Measurements from ENCODE around the gene PDXP. TPM values are rescaled to one million over a fixed set of nuclear protein-coding genes. Genes with fewer than 3 reads are reported as not detected.

PDXP gene
- total and polyA plus RNA-seq, 5 donors from 2014 or later = 1.1 to 5.8 (median 2.0) TPM

DNA sequence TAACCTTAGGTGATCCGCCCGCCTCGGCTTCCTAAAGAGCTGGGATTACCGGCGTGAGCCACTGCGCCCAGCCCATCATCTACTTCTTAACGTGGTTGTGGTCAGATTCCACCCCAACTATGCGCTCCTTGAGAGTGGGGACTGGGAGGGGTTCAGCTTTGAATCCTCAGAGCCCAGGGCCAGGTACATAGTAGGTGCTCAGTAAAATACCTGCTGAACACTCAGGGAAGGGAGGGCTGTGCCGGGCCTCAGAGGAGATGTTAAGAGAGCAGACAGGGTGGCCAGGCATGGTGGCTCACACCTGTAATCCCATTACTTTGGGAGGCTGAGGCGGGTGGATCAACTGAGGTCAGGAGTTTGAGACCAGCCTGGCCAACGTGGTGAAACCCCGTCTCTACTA, 15.7 kb downstream of the PDXP start:
- Mint-ChIP-seq H3K27ac (peak overlapping the region; percentile 90 to 97 (median 95)), H3K36me3 (no peaks in the 10 kb centered on the region), H3K27me3 (no peaks in the 10 kb centered on the region), H3K9me3 (no peaks in the 10 kb centered on the region), H3K4me3 (peak overlapping the region; percentile 67 to 92 (median 85)), H3K4me1 (peaks cover 0 to 65% (median 24%) of the 10 kb centered on the region in 4 donors)
- H3K9me3 ChIP-seq (ENCODE audit: control insufficient read depth in 2 of 2, low read length in 2 of 2) = no peaks in the 10 kb centered on the region
- H3K36me3 ChIP-seq (ENCODE audit: control insufficient read depth, insufficient read depth, low read length) = no peaks in the 10 kb centered on the region
- H3K27me3 ChIP-seq (ENCODE audit: control insufficient read depth, insufficient read depth, low read length) = no peaks in the 10 kb centered on the region
- peaks cover 60% of the 10 kb centered on the region for H3K4me1 ChIP-seq (ENCODE audit: control insufficient read depth, insufficient read depth, low read length, poor library complexity, severe bottlenecking)
- H3K4me3 ChIP-seq (ENCODE audit: low read depth, low read length) = no peak overlapping the region
- peak overlapping the region; percentile 51 for H3K27ac ChIP-seq (ENCODE audit: insufficient read depth, low read length, poor library complexity, severe bottlenecking)
- no peak for DNase-seq
- no peak for ATAC-seq (ENCODE audit: low read depth in 2 of 2)

DNA sequence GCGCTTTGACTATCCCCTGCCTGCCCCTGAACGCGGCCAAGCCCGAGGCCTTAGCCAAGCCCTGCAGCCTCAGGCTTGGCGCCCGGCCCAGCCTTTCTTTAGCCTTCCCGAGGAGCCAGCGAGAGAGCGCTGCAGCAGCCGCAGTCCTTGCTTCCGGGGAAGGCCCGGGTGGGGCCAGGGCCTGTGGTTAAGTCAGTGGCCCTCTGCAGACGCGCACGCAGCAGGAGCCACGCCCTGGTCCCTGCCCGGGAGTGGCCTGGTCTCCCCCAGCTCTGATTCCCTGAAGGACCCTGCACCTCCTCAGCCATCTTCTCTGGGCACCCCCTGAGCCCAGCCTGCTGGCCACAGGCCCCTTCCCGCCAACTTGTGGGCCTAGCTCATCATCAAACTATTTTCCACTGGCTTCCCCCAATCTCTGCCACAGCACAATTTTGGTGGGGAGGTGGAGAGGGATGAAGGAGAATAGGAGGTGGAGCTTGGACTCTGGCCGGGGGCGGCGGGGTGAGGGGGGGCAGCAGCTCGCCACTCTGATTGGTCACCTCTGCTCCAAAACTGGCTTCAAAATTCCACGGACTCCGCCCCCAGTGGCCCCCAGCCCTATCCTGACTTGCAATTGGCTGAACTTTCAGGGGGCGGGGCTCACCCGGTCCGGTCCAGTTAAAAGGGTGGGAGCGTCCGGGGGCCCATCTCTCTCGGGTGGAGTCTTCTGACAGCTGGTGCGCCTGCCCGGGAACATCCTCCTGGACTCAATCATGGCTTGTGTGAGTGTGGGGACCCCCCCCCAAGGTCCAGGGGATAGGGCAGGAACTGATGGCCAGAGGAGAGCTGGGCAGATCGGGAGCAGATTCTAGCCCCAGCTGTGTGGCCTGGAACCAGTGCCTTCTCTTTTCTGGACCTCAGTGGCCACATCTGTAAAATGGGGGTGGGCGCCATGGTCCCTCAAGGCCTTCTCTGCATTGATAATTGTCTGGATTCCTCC, 16.7 kb downstream of the PDXP start, which contains the start of gene LGALS1:
LGALS1 (plus strand) TSS at position 686 of the 979 bp plus-strand sequence; CDS start at position 753, 67 bp downstream.
- Mint-ChIP-seq H3K36me3 (no peaks in the 10 kb centered on the region), H3K9me3 (no peaks in the 10 kb centered on the region), H3K27ac (peak within 1 kb of the TSS; percentile 97 to 100 (median 97)), H3K4me1 (peaks cover 0 to 68% (median 23%) of the 10 kb centered on the region in 4 donors), H3K4me3 (peak within 1 kb of the TSS; percentile 90 to 97 (median 94)), H3K27me3 (no peaks in the 10 kb centered on the region)
- peak within 1 kb of the TSS; percentile 97 for H3K27ac ChIP-seq (ENCODE audit: insufficient read depth, low read length, poor library complexity, severe bottlenecking)
- no peaks in the 10 kb centered on the region for H3K9me3 ChIP-seq (ENCODE audit: control insufficient read depth in 2 of 2, low read length in 2 of 2)
- peak; percentile 23 to 25 for ATAC-seq (ENCODE audit: low read depth in 2 of 2)
- peaks cover 60% of the 10 kb centered on the region for H3K4me1 ChIP-seq (ENCODE audit: control insufficient read depth, insufficient read depth, low read length, poor library complexity, severe bottlenecking)
- H3K36me3 ChIP-seq (ENCODE audit: control insufficient read depth, insufficient read depth, low read length) = no peaks in the 10 kb centered on the region
- H3K4me3 ChIP-seq (ENCODE audit: low read depth, low read length) = peak within 1 kb of the TSS; percentile 94
- peak; percentile 56 to 89 (median 56) for DNase-seq
- no peaks in the 10 kb centered on the region for H3K27me3 ChIP-seq (ENCODE audit: control insufficient read depth, insufficient read depth, low read length)

- no peaks in the 10 kb centered on the region for H3K36me3 Mint-ChIP-seq
- H3K27ac ChIP-seq (ENCODE audit: insufficient read depth, low read length, poor library complexity, severe bottlenecking) = peak overlapping the region; percentile 97
- H3K4me1 Mint-ChIP-seq = peaks cover 0 to 66% (median 26%) of the 10 kb centered on the region in 4 donors
- H3K9me3 ChIP-seq (ENCODE audit: control insufficient read depth in 2 of 2, low read length in 2 of 2) = no peaks in the 10 kb centered on the region
- H3K27ac Mint-ChIP-seq = peak overlapping the region; percentile 97 to 100 (median 97)
- H3K4me3 ChIP-seq (ENCODE audit: low read depth, low read length) = peak overlapping the region; percentile 94
- peak in 2 of 3 donors; percentile 27 to 34 for DNase-seq
- peak overlapping the region; percentile 90 to 97 (median 94) for H3K4me3 Mint-ChIP-seq
- ATAC-seq (ENCODE audit: low read depth in 2 of 2) = no peak
- no peaks in the 10 kb centered on the region for H3K9me3 Mint-ChIP-seq
- H3K27me3 ChIP-seq (ENCODE audit: control insufficient read depth, insufficient read depth, low read length) = no peaks in the 10 kb centered on the region
- peaks cover 62% of the 10 kb centered on the region for H3K4me1 ChIP-seq (ENCODE audit: control insufficient read depth, insufficient read depth, low read length, poor library complexity, severe bottlenecking)
- no peaks in the 10 kb centered on the region for H3K27me3 Mint-ChIP-seq
- H3K36me3 ChIP-seq (ENCODE audit: control insufficient read depth, insufficient read depth, low read length) = no peaks in the 10 kb centered on the region
Measured at GRCh38 chr22:37675930-37676735, 17.6 kb downstream of the PDXP start.

DNA sequence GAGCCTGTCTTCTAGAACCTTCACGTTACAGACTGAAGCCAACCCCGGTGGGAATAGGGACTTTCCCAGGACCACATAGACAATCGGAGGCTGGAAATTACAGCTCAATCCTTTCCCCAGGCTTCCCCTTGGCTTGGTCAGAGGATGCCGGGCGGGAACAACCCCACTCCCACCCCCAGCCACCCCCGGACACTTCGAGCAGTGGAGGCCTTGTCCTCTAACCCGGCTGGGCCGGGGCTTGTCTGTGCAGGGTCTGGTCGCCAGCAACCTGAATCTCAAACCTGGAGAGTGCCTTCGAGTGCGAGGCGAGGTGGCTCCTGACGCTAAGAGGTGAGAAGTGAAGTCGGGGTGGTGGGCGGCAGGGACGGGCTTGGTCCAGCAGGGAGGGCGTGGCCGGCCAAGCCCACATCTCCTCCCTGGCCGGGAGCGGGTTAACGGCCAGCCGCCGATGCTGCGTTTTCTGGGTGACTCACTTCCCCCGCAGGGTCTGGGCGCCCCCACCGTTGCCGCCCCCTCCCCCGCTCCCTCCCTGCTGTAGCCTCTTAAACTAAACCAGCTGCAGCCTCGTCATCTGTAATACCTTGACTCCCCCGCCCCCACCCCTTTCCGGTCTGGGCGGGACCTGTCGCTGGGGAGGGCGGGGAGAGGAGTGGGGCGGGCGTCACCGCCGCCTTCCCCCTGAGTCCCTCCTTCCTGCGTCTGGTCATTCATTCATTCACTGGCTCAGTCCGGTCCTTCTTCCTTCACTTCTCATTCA, 18.4 kb downstream of the PDXP start:
- H3K36me3 ChIP-seq (ENCODE audit: control insufficient read depth, insufficient read depth, low read length) = no peaks in the 10 kb centered on the region
- H3K27ac ChIP-seq (ENCODE audit: insufficient read depth, low read length, poor library complexity, severe bottlenecking) = peak overlapping the region; percentile 97
- H3K9me3 ChIP-seq (ENCODE audit: control insufficient read depth in 2 of 2, low read length in 2 of 2) = no peaks in the 10 kb centered on the region
- no peaks in the 10 kb centered on the region for H3K36me3 Mint-ChIP-seq
- no peaks in the 10 kb centered on the region for H3K9me3 Mint-ChIP-seq
- peaks cover 0 to 66% (median 28%) of the 10 kb centered on the region in 4 donors for H3K4me1 Mint-ChIP-seq
- H3K27me3 Mint-ChIP-seq = no peaks in the 10 kb centered on the region
- H3K27ac Mint-ChIP-seq = peak overlapping the region; percentile 97 to 100 (median 97)
- H3K4me3 Mint-ChIP-seq = peak overlapping the region; percentile 90 to 97 (median 94)
- peaks cover 69% of the 10 kb centered on the region for H3K4me1 ChIP-seq (ENCODE audit: control insufficient read depth, insufficient read depth, low read length, poor library complexity, severe bottlenecking)
- peak; percentile 89 to 96 (median 94) for DNase-seq
- no peaks in the 10 kb centered on the region for H3K27me3 ChIP-seq (ENCODE audit: control insufficient read depth, insufficient read depth, low read length)
- ATAC-seq (ENCODE audit: low read depth in 2 of 2) = peak; percentile 89 to 90
- H3K4me3 ChIP-seq (ENCODE audit: low read depth, low read length) = peak overlapping the region; percentile 94

DNA sequence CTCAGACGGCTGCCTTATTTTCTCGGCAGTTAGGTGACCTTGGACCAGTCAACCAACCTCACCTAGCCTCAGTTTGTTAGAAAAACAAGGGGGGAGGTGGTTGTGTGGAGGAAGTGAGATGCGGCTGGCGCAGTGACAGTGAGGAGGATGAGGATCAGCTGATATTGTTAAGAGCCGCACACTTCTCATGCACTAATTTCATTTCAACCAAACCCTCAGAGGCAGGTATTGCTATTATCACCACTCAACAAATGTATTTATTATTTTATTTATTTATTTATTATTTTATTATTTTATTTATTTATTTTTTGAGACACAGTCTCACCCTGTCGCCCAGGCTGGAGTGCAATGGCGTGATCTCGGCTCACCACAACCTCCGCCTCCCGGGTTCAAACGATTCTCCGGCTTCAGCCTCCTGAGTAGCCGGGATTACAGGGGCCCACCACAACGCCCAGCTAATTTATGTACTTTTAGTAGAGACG, 19.0 kb downstream of the PDXP start:
- H3K36me3 ChIP-seq (ENCODE audit: control insufficient read depth, insufficient read depth, low read length) = no peaks in the 10 kb centered on the region
- Mint-ChIP-seq H3K27me3 (no peaks in the 10 kb centered on the region), H3K4me3 (peak overlapping the region; percentile 90 to 97 (median 94)), H3K36me3 (no peaks in the 10 kb centered on the region), H3K27ac (peak overlapping the region; percentile 97 to 100 (median 97)), H3K4me1 (peaks cover 0 to 60% (median 22%) of the 10 kb centered on the region in 4 donors), H3K9me3 (no peaks in the 10 kb centered on the region)
- ATAC-seq (ENCODE audit: low read depth in 2 of 2) (peak; percentile 54 to 61), DNase-seq (no peak)
- H3K4me1 ChIP-seq (ENCODE audit: control insufficient read depth, insufficient read depth, low read length, poor library complexity, severe bottlenecking) = peaks cover 63% of the 10 kb centered on the region
- no peaks in the 10 kb centered on the region for H3K27me3 ChIP-seq (ENCODE audit: control insufficient read depth, insufficient read depth, low read length)
- peak overlapping the region; percentile 77 for H3K4me3 ChIP-seq (ENCODE audit: low read depth, low read length)
- H3K27ac ChIP-seq (ENCODE audit: insufficient read depth, low read length, poor library complexity, severe bottlenecking) = peak overlapping the region; percentile 97
- no peaks in the 10 kb centered on the region for H3K9me3 ChIP-seq (ENCODE audit: control insufficient read depth in 2 of 2, low read length in 2 of 2)

- H3K27ac Mint-ChIP-seq = no peak overlapping the region
- Histone ChIP-seq H3K27ac (ENCODE audit: insufficient read depth, low read length, poor library complexity, severe bottlenecking) (peak overlapping the region; percentile 97), H3K4me1 (ENCODE audit: control insufficient read depth, insufficient read depth, low read length, poor library complexity, severe bottlenecking) (peaks cover 55% of the 10 kb centered on the region), H3K4me3 (ENCODE audit: low read depth, low read length) (no peak overlapping the region), H3K27me3 (ENCODE audit: control insufficient read depth, insufficient read depth, low read length) (no peaks in the 10 kb centered on the region), H3K36me3 (ENCODE audit: control insufficient read depth, insufficient read depth, low read length) (no peaks in the 10 kb centered on the region), H3K9me3 (ENCODE audit: control insufficient read depth in 2 of 2, low read length in 2 of 2) (no peaks in the 10 kb centered on the region)
- DNase-seq = no peak
- no peak overlapping the region for H3K4me3 Mint-ChIP-seq
- peaks cover 0 to 55% (median 19%) of the 10 kb centered on the region in 4 donors for H3K4me1 Mint-ChIP-seq
- H3K9me3 Mint-ChIP-seq = no peaks in the 10 kb centered on the region
- no peaks in the 10 kb centered on the region for H3K27me3 Mint-ChIP-seq
- H3K36me3 Mint-ChIP-seq = no peaks in the 10 kb centered on the region
- ATAC-seq (ENCODE audit: low read depth in 2 of 2) = no peak
Measured at GRCh38 chr22:37678372-37678771, 19.8 kb downstream of the PDXP start.

- Histone ChIP-seq H3K4me1 (ENCODE audit: control insufficient read depth, insufficient read depth, low read length, poor library complexity, severe bottlenecking) (peaks cover 45% of the 10 kb centered on the region), H3K36me3 (ENCODE audit: control insufficient read depth, insufficient read depth, low read length) (no peaks in the 10 kb centered on the region), H3K27me3 (ENCODE audit: control insufficient read depth, insufficient read depth, low read length) (no peaks in the 10 kb centered on the region), H3K27ac (ENCODE audit: insufficient read depth, low read length, poor library complexity, severe bottlenecking) (no peak overlapping the region), H3K4me3 (ENCODE audit: low read depth, low read length) (no peak overlapping the region), H3K9me3 (ENCODE audit: control insufficient read depth in 2 of 2, low read length in 2 of 2) (no peaks in the 10 kb centered on the region)
- ATAC-seq (ENCODE audit: low read depth in 2 of 2) = no peak
- H3K4me1 Mint-ChIP-seq = peaks cover 0 to 43% (median 13%) of the 10 kb centered on the region in 4 donors
- peak overlapping the region in 2 of 4 donors; percentile 39 to 41 for H3K4me3 Mint-ChIP-seq
- no peak for DNase-seq
- H3K9me3 Mint-ChIP-seq = no peaks in the 10 kb centered on the region
- no peaks in the 10 kb centered on the region for H3K36me3 Mint-ChIP-seq
- H3K27ac Mint-ChIP-seq = peak overlapping the region; percentile 43 to 88 (median 60)
- no peaks in the 10 kb centered on the region for H3K27me3 Mint-ChIP-seq
Measured at GRCh38 chr22:37679670-37680069, 21.1 kb downstream of the PDXP start.
